GM18951 (cell line): ENCODE data around the gene ASB1.

Source experiments
- POLR2A ChIP-seq: IDR thresholded peaks from 4 replicates; pipeline ENCODE4 v1.6.1; 2011; ENCODE audit warnings: mild to moderate bottlenecking; ENCODE audit not compliant: insufficient read length, insufficient read depth; ENCODE audit errors: extremely low read depth
- in situ Hi-C: fragments of 300-500 bp; cut with MboI; formaldehyde crosslinking; loops from one replicate; pipeline ENCODE4 v1.12.0; 2022; ENCODE audit warnings: low sequenced_read_pairs, mixed read lengths, inconsistent platforms; ENCODE audit not compliant: unreplicated experiment

Gene ASB1

GRCh38 chr2:238462782-238463396 lies 36.2 kb downstream of the ASB1 start:
- in situ Hi-C loops: no loop called here
- no peak for TF ChIP-seq POLR2A

- in situ Hi-C loops: no loop called here
- no peak for TF ChIP-seq POLR2A
Measured at GRCh38 chr2:238464389-238464788, 37.7 kb downstream of the ASB1 start.

GRCh38 chr2:238465487-238466242 lies 38.9 kb downstream of the ASB1 start:
- in situ Hi-C loops: no loop called here

GRCh38 chr2:238466243-238466756 lies 39.6 kb downstream of the ASB1 start:
- in situ Hi-C loops: no loop called here

More at GRCh38 chr2:238465487-238466242, 38.9 kb downstream of the ASB1 start:
- TF ChIP-seq POLR2A: no peak

GRCh38 chr2:238467062-238467461 lies 40.3 kb downstream of the ASB1 start:
- in situ Hi-C loops: no loop called here
- no peak for TF ChIP-seq POLR2A

More at GRCh38 chr2:238466243-238466756, 39.6 kb downstream of the ASB1 start:
- TF ChIP-seq POLR2A: no peak

GRCh38 chr2:238467792-238468191 lies 41.1 kb downstream of the ASB1 start:
- no peak for TF ChIP-seq POLR2A
- in situ Hi-C loops: no loop called here

- in situ Hi-C loops: no loop called here
- TF ChIP-seq POLR2A: no peak
Measured at GRCh38 chr2:238469155-238469554, 42.4 kb downstream of the ASB1 start.

GRCh38 chr2:238473014-238473413 lies 46.3 kb downstream of the ASB1 start:
- in situ Hi-C loops: no loop called here

GRCh38 chr2:238473523-238473922 lies 46.8 kb downstream of the ASB1 start:
- in situ Hi-C loops: no loop called here
- TF ChIP-seq POLR2A: no peak

More at GRCh38 chr2:238473014-238473413, 46.3 kb downstream of the ASB1 start:
- TF ChIP-seq POLR2A: no peak

- in situ Hi-C loops: no loop called here
- TF ChIP-seq POLR2A: no peak
Measured at GRCh38 chr2:238475034-238475433, 48.3 kb downstream of the ASB1 start.

GRCh38 chr2:238475566-238475965 lies 48.8 kb downstream of the ASB1 start:
- TF ChIP-seq POLR2A: no peak
- in situ Hi-C loops: no loop called here

GRCh38 chr2:238476258-238476657 lies 49.5 kb downstream of the ASB1 start:
- no peak for TF ChIP-seq POLR2A
- in situ Hi-C loops: no loop called here

GRCh38 chr2:238478216-238478615 lies 51.5 kb downstream of the ASB1 start:
- in situ Hi-C loops: no loop called here

GRCh38 chr2:238479847-238480246 lies 53.1 kb downstream of the ASB1 start:
- no peak for TF ChIP-seq POLR2A
- in situ Hi-C loops: no loop called here

More at GRCh38 chr2:238478216-238478615, 51.5 kb downstream of the ASB1 start:
- no peak for TF ChIP-seq POLR2A
